IMR-90 (cell line): ENCODE results near the gene AUH. TPM values are rescaled to one million over a fixed set of nuclear protein-coding genes. Genes with fewer than 3 reads are reported as not detected.
"Not testable (repeated sequence)": the region's sequence is repeated elsewhere in the genome, so short reads cannot be mapped to it uniquely, and the experiment has no call there.

Experiments used
- ATAC-seq: fragments of 200-7000 bp; cut with Tn5 transposase; 2 replicates; pipeline ENCODE4 v1.9.1; 2020; ENCODE audit warnings: low read depth, mild to moderate bottlenecking, moderate library complexity
- BruUV-seq: library from RNA; stranded (reverse); fragments of 400-500 nt; replicated peaks from 2 replicates; lab custom pipeline; 2021; lab: Mats Ljungman, UMichigan
- CTCF ChIA-PET: fragments of 300-600 bp; formaldehyde crosslinking; extraction: SDS; loops from one replicate; lab custom pipeline; 2021; ENCODE audit warnings: antibody characterized with exemption; lab: Yijun Ruan, JAX
- POLR2A ChIA-PET: fragments of 300-600 bp; sonication (Branson Sonifier 250); formaldehyde crosslinking; loops from one replicate; lab custom pipeline; 2022; ENCODE audit warnings: antibody characterized with exemption; ENCODE audit not compliant: unreplicated experiment; lab: Charles Lee
- DNase-seq: peaks from one replicate; pipeline ENCODE4 v3.0.0; 2013
- H2AFZ ChIP-seq: replicated peaks from 2 replicates; pipeline ENCODE3; 2013; ENCODE audit warnings: low read length, mild to moderate bottlenecking; ENCODE audit not compliant: poor library complexity
- H2AK5ac ChIP-seq: 2 replicates; pipeline ENCODE4 v1.6.1; 2013; ENCODE audit warnings: low read depth, low read length, inconsistent platforms
- H2AK9ac ChIP-seq: replicated peaks from 2 replicates; pipeline ENCODE3; 2013; ENCODE audit warnings: mild to moderate bottlenecking, low read depth, low read length, moderate library complexity; ENCODE audit not compliant: poor library complexity
- H2BK120ac ChIP-seq: 2 replicates; pipeline ENCODE4 v1.6.1; 2013; ENCODE audit warnings: low read depth, low read length, inconsistent platforms
- H2BK15ac ChIP-seq: 3 replicates; pipeline ENCODE4 v1.6.1; 2013; ENCODE audit warnings: low read depth, low read length, inconsistent platforms
- H2BK20ac ChIP-seq: 2 replicates; pipeline ENCODE4 v1.6.1; 2013; ENCODE audit warnings: low read depth, mild to moderate bottlenecking, inconsistent platforms, low read length, moderate library complexity
- H2BK5ac ChIP-seq: 2 replicates; pipeline ENCODE4 v1.6.1; 2013; ENCODE audit warnings: mild to moderate bottlenecking, low read depth, low read length, inconsistent platforms; ENCODE audit not compliant: poor library complexity, severe bottlenecking
- H3K14ac ChIP-seq: replicated peaks from 2 replicates; pipeline ENCODE4 v1.6.1; 2013; ENCODE audit warnings: low read depth, low read length, inconsistent platforms
- H3K18ac ChIP-seq: 2 replicates; pipeline ENCODE4 v1.6.1; 2013; ENCODE audit warnings: low read depth, low read length, control low read depth
- H3K23ac ChIP-seq: 2 replicates; pipeline ENCODE4 v1.6.1; 2013; ENCODE audit warnings: low read depth, low read length, inconsistent platforms
- H3K27ac ChIP-seq: 2 replicates; pipeline ENCODE4 v1.5.1; 2013; ENCODE audit warnings: mild to moderate bottlenecking, control low read depth, low read length; ENCODE audit not compliant: insufficient read depth
- H3K27me3 ChIP-seq: 2 replicates; pipeline ENCODE4 v1.6.1; 2013; ENCODE audit warnings: low read length; ENCODE audit not compliant: control insufficient read depth, insufficient read depth
- H3K36me3 ChIP-seq: 2 replicates; pipeline ENCODE4 v1.6.1; 2013; ENCODE audit warnings: low read length, mixed read lengths; ENCODE audit not compliant: control insufficient read depth, insufficient read depth
- H3K4ac ChIP-seq: 2 replicates; pipeline ENCODE4 v1.6.1; 2013; ENCODE audit warnings: low read depth, low read length, inconsistent platforms
- H3K4me1 ChIP-seq: 2 replicates; pipeline ENCODE4 v1.6.1; 2013; ENCODE audit warnings: low read length, mixed read lengths; ENCODE audit not compliant: control insufficient read depth, insufficient read depth
- H3K4me2 ChIP-seq: 2 replicates; pipeline ENCODE4 v1.6.1; 2013; ENCODE audit warnings: low read depth, mild to moderate bottlenecking, control low read depth, low read length, moderate library complexity
- H3K4me3 ChIP-seq: 2 replicates; pipeline ENCODE4 v1.5.1; 2013; ENCODE audit warnings: low read depth, mild to moderate bottlenecking, control low read depth, low read length, moderate library complexity; ENCODE audit not compliant: insufficient read depth
- H3K56ac ChIP-seq: 2 replicates; pipeline ENCODE4 v1.6.1; 2013; ENCODE audit warnings: low read length, inconsistent platforms; ENCODE audit not compliant: insufficient read depth; ENCODE audit errors: extremely low read depth
- H3K79me1 ChIP-seq, 2 experiments: 2 replicates each; pipeline ENCODE4 v1.6.1; 2013; ENCODE audit warnings: low read length in 2 of 2, inconsistent platforms in 1 of 2, low read depth in 1 of 2
- H3K9ac ChIP-seq: 2 replicates; pipeline ENCODE4 v1.6.1; 2013; ENCODE audit warnings: low read depth, low read length, control low read depth
- H3K9me1 ChIP-seq: 2 replicates; pipeline ENCODE4 v1.6.1; 2013; ENCODE audit warnings: low read length, inconsistent platforms; ENCODE audit not compliant: insufficient read depth
- H3K9me3 ChIP-seq: 2 replicates; pipeline ENCODE4 v1.6.1; 2013; ENCODE audit warnings: low read length; ENCODE audit not compliant: control insufficient read depth, insufficient read depth
- H4K20me1 ChIP-seq: 2 replicates; pipeline ENCODE4 v1.6.1; 2013; ENCODE audit warnings: low read length, inconsistent platforms; ENCODE audit not compliant: insufficient read depth
- H4K5ac ChIP-seq: 2 replicates; pipeline ENCODE4 v1.6.1; 2013; ENCODE audit warnings: mild to moderate bottlenecking, low read depth, low read length, control low read depth
- H4K8ac ChIP-seq, 2 experiments: 2 replicates each; pipeline ENCODE4 v1.6.1; 2013; ENCODE audit warnings: low read depth in 2 of 2, low read length in 2 of 2, control low read depth in 1 of 2, inconsistent platforms in 1 of 2
- H4K91ac ChIP-seq: 2 replicates; pipeline ENCODE4 v1.6.1; 2013; ENCODE audit warnings: low read depth, low read length, inconsistent platforms; ENCODE audit not compliant: insufficient read depth
- BHLHE40 ChIP-seq: fragments of 150-350 bp; IDR thresholded peaks from 2 replicates; pipeline ENCODE4 v1.6.1; 2016; ENCODE audit warnings: mild to moderate bottlenecking, low read depth, low read length
- FOS ChIP-seq: fragments of 150-350 bp; IDR thresholded peaks from 2 replicates; pipeline ENCODE4 v1.6.1; 2016; ENCODE audit warnings: low read depth, low read length
- POLR2A ChIP-seq: IDR thresholded peaks from 2 replicates; pipeline ENCODE4 v1.6.1; 2012; ENCODE audit warnings: mild to moderate bottlenecking, low read depth, low read length
- WGBS, 2 experiments: methylation state at CpG; one replicate each; pipeline versions ENCODE4 v1.1.5 to v1.1.7; 2013; ENCODE audit warnings: missing lambda C conversion rate in 2 of 2; ENCODE audit not compliant: insufficient read length in 1 of 2; ENCODE audit errors: extremely low coverage in 2 of 2; 5-methylcytosine and 5-hydroxymethylcytosine counted together
- dilution Hi-C: fragments of 300-500 bp; cut with HindIII; formaldehyde crosslinking; loops from one replicate; pipeline ENCODE4 v1.14.3; 2018; ENCODE audit warnings: low sequenced_read_pairs; ENCODE audit not compliant: unreplicated experiment
- in situ Hi-C: fragments of 300-500 bp; cut with MboI; formaldehyde crosslinking; loops from 3 replicates; pipeline ENCODE4 v1.14.3; 2019; ENCODE audit warnings: low sequenced_read_pairs, inconsistent platforms, mixed read lengths
- intact Hi-C: fragments of 100-400 bp; cut with micrococcal nuclease; formaldehyde crosslinking; loops from 2 replicates; pipeline ENCODE4 v1.10.0; 2022
- polyA plus RNA-seq, 3 experiments: library from polyadenylated mRNA; depleted of rRNA; stranded (reverse); fragments of >200 nt; gene quantifications; 2 replicates each; pipeline ENCODE4 v1.2.3, GENCODE V29; 2012; ENCODE audit warnings: low replicate concordance in 1 of 3
- total RNA-seq: library from RNA; depleted of rRNA; stranded (reverse); fragments of >200 nt; gene quantifications from 2 replicates; pipeline ENCODE4 v1.2.3, GENCODE V29; 2012

The AUH gene
- total and polyA plus RNA-seq, 2 of the 4 experiments (the other 2 are of a cell fraction): 5.9 to 8.1 TPM

DNA sequence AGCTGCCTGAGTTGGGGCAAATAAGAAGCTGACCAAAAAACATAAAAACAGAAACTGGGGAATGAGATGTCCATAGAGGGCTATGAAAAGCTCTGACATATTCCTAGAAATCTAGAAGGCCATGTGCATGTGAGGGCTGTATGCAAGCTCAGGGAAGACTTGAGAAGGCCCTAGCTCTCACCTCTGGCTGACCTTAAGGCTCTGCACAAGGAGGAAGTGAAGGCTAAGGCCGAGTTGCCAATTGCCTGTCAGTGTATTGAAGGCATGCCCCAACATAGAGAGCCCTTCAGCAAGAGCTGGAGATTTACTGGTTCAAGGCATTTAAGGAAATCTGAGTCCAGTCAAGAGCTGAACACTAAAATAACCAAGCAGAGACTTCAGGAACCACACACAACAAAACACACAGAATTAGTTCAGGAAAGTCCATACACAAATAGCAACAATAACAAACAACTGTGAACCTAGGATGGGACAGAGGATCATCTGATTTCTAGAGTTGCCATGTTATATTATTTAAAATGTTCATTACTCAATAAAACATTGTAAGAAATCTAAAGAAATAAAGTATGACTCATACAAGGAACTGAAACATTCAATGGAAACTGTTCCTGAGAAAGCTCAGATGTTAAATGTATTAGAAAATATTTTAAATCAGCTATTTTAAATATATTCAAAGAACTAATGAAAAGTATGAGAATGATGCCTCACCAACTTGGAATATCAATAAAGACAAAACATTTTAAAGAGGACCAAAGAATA lies 161.8 kb downstream of the AUH start:
- ATAC-seq (no peak), DNase-seq (no peak)
- Histone ChIP-seq H4K20me1 (no peaks in the 10 kb centered on the region), H4K5ac (peak overlapping the region; percentile 52; the same call in 1 of the 2 replicates), H3K36me3 (no peaks in the 10 kb centered on the region), H3K79me1 (peaks cover 12 to 27% of the 10 kb centered on the region in 2 experiments; a peak in 3 of 4 replicates), H2AFZ (no peak overlapping the region), H4K8ac (peak overlapping the region in 1 of 2 experiments; percentile 41; a peak in 2 of 4 replicates), H2AK5ac (peak overlapping the region; percentile 66; the same call in 1 of the 2 replicates), H2BK15ac (peak overlapping the region; percentile 89), H3K9me3 (peaks cover 5% of the 10 kb centered on the region), H2BK120ac (peak overlapping the region; percentile 9; the same call in 1 of the 2 replicates), H3K9me1 (peaks cover 22% of the 10 kb centered on the region), H3K4me1 (peaks cover 23% of the 10 kb centered on the region), H2BK5ac (peak overlapping the region; percentile 60), H3K27me3 (no peaks in the 10 kb centered on the region), H4K91ac (peak overlapping the region; percentile 79), H3K4ac (peak overlapping the region; percentile 13; the same call in 1 of the 2 replicates), H3K27ac (peak overlapping the region; percentile 53; the same call in 1 of the 2 replicates), H3K56ac (no peak overlapping the region), H3K23ac (no peak overlapping the region), H3K14ac (peak overlapping the region; percentile 24), H2AK9ac (no peak overlapping the region), H2BK20ac (peak overlapping the region; percentile 6; the same call in 1 of the 2 replicates), H3K4me3 (no peak overlapping the region), H3K9ac (no peak overlapping the region), H3K4me2 (no peak overlapping the region), H3K18ac (peak overlapping the region; percentile 39)
- intact Hi-C loops (no loop called here), dilution Hi-C loops (no loop called here), in situ Hi-C loops (no loop called here)
- TF ChIP-seq BHLHE40 (no peak), FOS (peak; percentile 55; the same call in 1 of the 2 replicates), POLR2A (no peak)
- POLR2A ChIA-PET: no interaction called here
- WGBS, 2 experiments: no CpG with 5 or more reads among the region's 1 CpG
- CTCF ChIA-PET: interaction anchor here (1.3 kb wide), 1 partner anchor 8 kb away, joined by 3 read pairs; no protein-coding TSS in a partner anchor
- BruUV-seq: no TSS peak

DNA sequence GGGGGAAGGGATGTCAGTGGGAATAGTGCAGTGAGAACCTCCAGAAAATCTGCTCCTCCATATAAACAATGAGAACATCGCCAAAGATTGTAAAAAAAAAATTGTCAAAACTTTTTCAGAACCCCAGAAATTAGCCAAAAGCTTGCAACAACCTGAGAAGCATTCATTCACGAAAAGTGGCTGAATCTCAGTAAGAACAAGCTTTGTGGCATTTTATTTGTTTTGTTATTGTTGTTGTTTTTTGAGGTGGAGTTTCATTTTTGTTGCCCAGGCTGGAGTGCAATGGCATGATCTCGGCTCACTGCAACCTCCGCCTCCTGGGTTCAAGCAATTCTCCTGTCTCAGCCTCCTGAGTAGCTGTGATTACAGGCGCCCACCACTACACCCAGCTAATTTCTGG lies 162.8 kb downstream of the AUH start:
- Histone ChIP-seq H2BK20ac (0 out of 2 replicates have a peak overlapping the region, but pooled peaks have one; percentile 87), H4K5ac (peak overlapping the region; percentile 44), H4K8ac (peak overlapping the region in 1 of 2 experiments; percentile 72; a peak in 1 of 4 replicates), H2AK5ac (peak overlapping the region; percentile 87; the same call in 1 of the 2 replicates), H3K23ac (peak overlapping the region; percentile 1; the same call in 1 of the 2 replicates), H3K4me1 (peaks cover 29% of the 10 kb centered on the region), H4K91ac (peak overlapping the region; percentile 63; the same call in 1 of the 2 replicates), H3K27ac (peak overlapping the region; percentile 84; the same call in 1 of the 2 replicates), H3K18ac (peak overlapping the region; percentile 74), H3K9me1 (peaks cover 23% of the 10 kb centered on the region), H3K14ac (peak overlapping the region; percentile 2; the same call in 1 of the 2 replicates), H2BK15ac (peak overlapping the region; percentile 91; the same call in 2 of the 3 replicates), H3K79me1 (peaks cover 14 to 38% of the 10 kb centered on the region in 2 experiments; a peak in 3 of 4 replicates), H2BK120ac (peak overlapping the region; percentile 76; the same call in 1 of the 2 replicates), H3K4ac (peak overlapping the region; percentile 67; the same call in 1 of the 2 replicates)
- H3K9ac ChIP-seq, ATAC-seq, in situ Hi-C loops, intact Hi-C loops, DNase-seq, BruUV-seq, H3K4me2 ChIP-seq, H3K4me3 ChIP-seq, H2BK5ac ChIP-seq, H3K56ac ChIP-seq, H3K9me3 ChIP-seq, H4K20me1 ChIP-seq, H3K36me3 ChIP-seq, H2AFZ ChIP-seq, dilution Hi-C loops, H3K27me3 ChIP-seq, POLR2A ChIA-PET, H2AK9ac ChIP-seq: not testable (repeated sequence)
- no CpG with 5 or more reads among the region's 5 CpGs for WGBS, 2 experiments
- CTCF ChIA-PET: interaction anchor here (1.3 to 1.5 kb wide), 2 partner anchors 9 to 109 kb away, joined by 3 read pairs; no protein-coding TSS in a partner anchor
